Right kidney (tissue), 9 donors: Measurements from ENCODE around the gene USP48.
"Not testable (repeated sequence)": the region's sequence is repeated elsewhere in the genome, so short reads cannot be mapped to it uniquely, and the experiment has no call there.

Experiments used
- DNase-seq: peaks from one replicate; pipeline ENCODE4 v3.0.0-alpha.2; 2016
- long read RNA-seq, 8 donors: transcript quantifications; one replicate each; lab custom pipeline, GENCODE V29; 2026

The USP48 gene
- long read RNA-seq, donor 1, partial matches to known transcripts, result 9 of 11 reads
- long read RNA-seq, donor 1, other reads (novel, unspliced or antisense), result 0 of 11 reads
- long read RNA-seq, donor 2, partial matches to known transcripts, result 0 of 2 reads
- long read RNA-seq, donor 2, other reads (novel, unspliced or antisense), result 0 of 2 reads
- long read RNA-seq, donor 3, full-length matches to known transcripts, result 2 of 2 reads
- long read RNA-seq, donor 3, partial matches to known transcripts, result 0 of 2 reads
- long read RNA-seq, donor 3, other reads (novel, unspliced or antisense), result 0 of 2 reads
- long read RNA-seq, donor 4, full-length matches to known transcripts, result 4 of 9 reads
- long read RNA-seq, donor 4, partial matches to known transcripts, result 5 of 9 reads
- long read RNA-seq, donor 4, other reads (novel, unspliced or antisense), result 0 of 9 reads
- long read RNA-seq, donor 5, transcript USP48-205 (11 exons, 2,818 nt), result major isoform, 7 of 11 reads
- long read RNA-seq, donor 5, partial matches to known transcripts, result 0 of 11 reads
- long read RNA-seq, donor 5, other reads (novel, unspliced or antisense), result 0 of 11 reads
- long read RNA-seq, donor 6, partial matches to known transcripts, result 7 of 10 reads
- long read RNA-seq, donor 6, other reads (novel, unspliced or antisense), result 0 of 10 reads
- long read RNA-seq, donor 7, full-length matches to known transcripts, result 5 of 11 reads
- long read RNA-seq, donor 7, partial matches to known transcripts, result 6 of 11 reads
- long read RNA-seq, donor 7, other reads (novel, unspliced or antisense), result 0 of 11 reads
- long read RNA-seq, donor 8, full-length matches to known transcripts, result 3 of 8 reads
- long read RNA-seq, donor 8, partial matches to known transcripts, result 5 of 8 reads
- long read RNA-seq, donor 8, other reads (novel, unspliced or antisense), result 0 of 8 reads

GRCh38 chr1:21782868-21783678 lies at the start of gene USP48:
USP48 (minus strand) TSS chr1:21783149; CDS start chr1:21782957, 192 bp downstream.
- peak; percentile 96 for DNase-seq

GRCh38 chr1:21831454-21831970 lies 48.6 kb upstream of the USP48 start:
- no peak for DNase-seq

GRCh38 chr1:21830792-21831453 lies 48.0 kb upstream of the USP48 start:
- DNase-seq, result no peak

- DNase-seq, result no peak
Observed at GRCh38 chr1:21829294-21829693, 46.3 kb upstream of the USP48 start.

- DNase-seq, result no peak
Observed at GRCh38 chr1:21828506-21829210, 45.7 kb upstream of the USP48 start.

- no peak for DNase-seq
Observed at GRCh38 chr1:21828075-21828474, 45.1 kb upstream of the USP48 start.

- DNase-seq, result no peak
Observed at GRCh38 chr1:21827141-21827679, 44.3 kb upstream of the USP48 start.

- DNase-seq, result not testable (repeated sequence)
Observed at GRCh38 chr1:21826694-21827093, 43.7 kb upstream of the USP48 start.

- DNase-seq, result no peak
Observed at GRCh38 chr1:21825393-21825792, 42.4 kb upstream of the USP48 start.

- no peak for DNase-seq
Observed at GRCh38 chr1:21824926-21825325, 42.0 kb upstream of the USP48 start.

- no peak for DNase-seq
Observed at GRCh38 chr1:21823980-21824702, 41.2 kb upstream of the USP48 start.

GRCh38 chr1:21823206-21823979 lies 40.4 kb upstream of the USP48 start:
- no peak for DNase-seq

- DNase-seq, result no peak
Observed at GRCh38 chr1:21822349-21822748, 39.4 kb upstream of the USP48 start.

- DNase-seq, result no peak
Observed at GRCh38 chr1:21821385-21822019, 38.6 kb upstream of the USP48 start.

GRCh38 chr1:21820597-21821232 lies 37.8 kb upstream of the USP48 start:
- no peak for DNase-seq

- no peak for DNase-seq
Observed at GRCh38 chr1:21818656-21819055, 35.7 kb upstream of the USP48 start.

- no peak for DNase-seq
Observed at GRCh38 chr1:21816602-21817302, 33.8 kb upstream of the USP48 start.
